Nucleus accumbens (tissue), 56 donors: ENCODE data around the gene LIX1L.

Source experiments
- DNase-seq, 56 donors: peaks; one replicate each; lab custom pipeline; 2025; lab: John Stamatoyannopoulos, UW

LIX1L gene

DNA sequence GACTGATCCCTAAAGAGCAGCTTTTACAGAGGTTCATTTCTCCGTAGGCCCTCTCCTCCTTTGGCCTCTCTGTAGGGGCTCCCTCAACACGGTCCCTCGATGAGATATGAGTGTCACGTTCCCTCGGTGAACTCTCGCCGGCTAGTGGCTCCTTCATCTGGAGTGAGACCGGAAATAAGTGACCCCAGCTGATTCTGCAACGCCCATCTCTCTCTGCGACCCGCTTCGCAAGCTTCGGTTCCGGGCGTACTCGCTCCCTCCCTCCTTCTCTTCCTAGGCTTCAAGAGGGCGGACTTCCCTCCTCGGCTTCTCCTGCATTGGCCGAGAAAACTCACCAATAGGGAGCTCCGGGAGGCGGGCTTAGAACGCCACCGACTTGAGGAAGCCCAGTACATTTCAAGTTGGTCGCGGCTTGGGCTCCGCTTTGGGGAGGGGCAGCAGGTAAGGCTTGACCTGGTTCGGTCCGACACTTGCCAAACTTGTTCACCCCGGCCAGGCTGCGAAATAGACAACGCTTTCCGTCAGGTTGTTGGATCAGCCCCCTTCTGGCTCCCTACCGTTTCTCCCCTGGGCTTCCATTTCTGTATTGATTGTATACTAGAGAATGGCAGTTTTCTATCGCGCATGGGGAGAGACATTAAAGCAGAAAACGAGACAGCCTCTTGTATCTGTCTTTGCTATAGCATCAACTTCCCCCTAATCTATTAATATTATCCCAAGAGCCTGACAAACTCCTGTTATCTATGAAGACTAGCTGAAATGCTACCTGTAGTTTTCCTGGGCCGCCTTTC, 6.7 kb upstream of the LIX1L start, which contains the start of the genes ANKRD34A and POLR3GL:
ANKRD34A (minus strand) TSS at position 248 of the 791 bp plus-strand sequence. CDS start 2,816 bp downstream, outside the sequence.
POLR3GL (plus strand) TSS at position 363 of the 791 bp plus-strand sequence. CDS start 10,176 bp downstream, outside the sequence.
- peak; percentile 54 to 98 (median 93) for DNase-seq

DNA sequence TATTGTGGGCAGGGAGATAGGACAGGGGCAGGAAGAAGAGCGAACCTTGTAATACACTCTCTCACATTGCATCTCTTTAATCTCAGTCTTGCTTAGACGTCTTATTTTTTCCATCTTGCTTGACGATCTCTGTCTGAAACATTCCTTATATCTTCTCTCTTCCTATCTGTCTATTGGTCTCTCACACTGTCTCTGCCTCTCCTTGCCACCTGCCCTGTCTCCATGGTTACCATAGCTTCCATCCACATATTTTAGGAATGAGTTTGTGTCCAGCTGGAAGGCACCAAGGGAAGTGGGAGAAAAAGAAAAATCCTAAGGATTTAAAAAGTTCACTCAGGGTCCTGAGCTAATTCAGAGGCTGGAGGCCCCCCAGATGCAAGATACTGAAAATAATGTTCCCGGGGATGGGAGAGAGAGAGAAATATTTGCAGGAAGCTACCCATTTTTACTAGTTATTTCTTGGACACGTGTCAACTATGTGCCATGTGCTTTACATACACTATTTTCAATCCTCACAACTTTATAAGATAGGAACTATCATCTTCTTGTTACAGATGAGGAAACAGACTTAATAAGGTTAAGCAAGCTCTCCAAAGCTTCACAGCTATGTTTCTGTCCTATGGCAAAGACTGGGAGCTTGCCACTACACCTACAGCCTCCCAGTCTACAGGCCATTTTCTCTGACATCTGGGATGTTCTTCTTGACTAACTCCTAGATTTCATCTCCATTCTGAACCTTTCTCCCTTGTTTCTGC, 5.6 kb upstream of the LIX1L start:
- no peak for DNase-seq

DNA sequence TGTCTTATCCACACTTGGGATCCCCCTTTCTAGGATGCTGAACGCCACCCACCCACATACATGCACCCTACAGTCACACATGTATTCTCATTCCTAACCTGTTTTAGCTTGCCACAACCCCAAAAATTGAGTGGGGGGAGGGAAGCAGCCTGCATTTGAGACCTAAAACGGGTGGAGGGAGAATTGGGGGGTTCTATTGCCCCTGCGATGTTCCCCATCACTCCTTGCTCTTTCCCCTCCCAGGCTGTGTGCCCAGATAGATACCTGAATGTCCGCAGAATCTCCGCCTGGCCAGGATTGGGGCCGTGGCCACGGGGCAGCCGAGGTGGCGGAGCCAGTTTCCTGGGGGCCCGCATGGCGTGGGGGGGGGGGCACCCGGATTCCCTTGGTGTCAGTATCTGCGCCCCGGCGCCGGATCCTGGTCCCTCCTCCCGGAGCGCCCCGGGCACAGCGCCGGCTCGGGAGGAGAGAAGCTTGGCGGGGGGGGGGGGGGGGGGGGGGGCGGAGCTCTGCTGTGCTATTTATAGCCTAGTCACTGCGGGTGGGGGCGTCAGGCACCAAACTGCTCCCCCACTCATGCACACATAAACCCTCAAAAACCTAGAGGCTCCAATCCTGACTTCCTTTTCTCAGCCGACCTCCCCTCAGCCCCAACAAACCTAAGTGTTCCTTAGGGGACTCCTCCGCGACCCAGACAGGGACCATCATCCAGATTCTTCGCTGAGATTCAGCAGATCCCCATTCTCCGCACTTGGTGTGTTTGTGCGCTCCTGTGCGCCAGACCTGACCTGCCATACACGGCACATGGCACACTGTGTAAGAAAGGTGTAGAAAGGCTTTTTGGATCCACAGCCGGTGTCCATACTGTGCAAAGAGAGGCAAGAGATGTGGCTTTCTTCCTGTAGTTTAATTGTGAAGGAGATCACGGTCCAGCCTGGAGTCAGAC, 4.6 kb upstream of the LIX1L start:
- DNase-seq, result peak in 55 of 56 donors; percentile 16 to 88 (median 72)

DNA sequence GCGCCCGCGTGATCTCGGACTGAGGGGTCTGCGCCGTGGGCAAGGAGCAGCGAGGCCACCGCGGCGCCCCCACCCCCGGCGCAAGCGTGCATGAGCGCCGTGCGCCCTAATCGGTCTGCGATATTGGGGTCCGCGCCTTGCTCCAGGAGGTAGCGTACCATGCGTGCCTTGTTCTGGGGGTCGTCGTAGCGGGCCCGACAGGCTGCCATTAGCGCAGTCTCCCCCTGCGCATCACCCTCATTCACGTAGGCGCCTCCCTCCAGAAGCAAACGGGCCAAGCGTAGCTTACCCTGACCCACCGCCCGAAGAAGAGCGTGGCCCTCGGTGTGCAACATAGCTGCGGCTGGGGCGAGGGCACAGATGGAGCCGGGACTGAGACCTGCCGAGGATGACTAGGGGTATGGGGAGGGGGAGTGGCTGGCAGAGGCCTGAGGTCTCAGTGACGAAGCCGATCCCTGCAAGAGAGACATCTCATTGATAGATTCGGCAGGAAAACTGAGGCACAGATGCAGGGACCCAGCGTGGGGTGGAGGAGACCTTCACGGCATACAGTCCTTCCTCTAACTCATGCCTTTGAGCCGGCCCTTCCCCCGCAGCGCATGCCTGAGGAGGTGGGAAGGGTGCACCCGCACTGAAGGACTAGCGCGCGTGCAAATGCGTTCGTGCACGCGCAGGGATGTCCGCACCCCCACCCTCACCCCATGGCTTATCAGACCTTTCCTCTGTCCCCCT, 3.8 kb upstream of the LIX1L start:
- DNase-seq, result peak in 51 of 56 donors; percentile 14 to 78 (median 43)

DNA sequence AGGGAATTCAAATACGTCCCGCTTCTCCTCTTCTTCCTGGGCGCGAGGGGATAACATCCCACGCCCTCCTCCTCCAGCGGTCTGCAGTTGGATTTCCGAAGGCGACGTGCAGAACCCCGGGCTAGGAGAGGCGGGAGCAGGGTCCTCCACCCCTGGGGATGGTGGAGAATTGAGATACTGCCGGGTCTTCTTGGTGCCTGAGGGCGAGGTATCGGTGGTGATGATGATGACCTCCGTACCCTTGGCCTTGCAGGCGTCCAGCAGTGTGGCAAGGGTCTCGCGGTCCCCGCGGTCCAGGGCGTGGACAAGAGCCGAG, 3.2 kb upstream of the LIX1L start:
- peak in 1 of 56 donors; percentile 28 for DNase-seq

DNA sequence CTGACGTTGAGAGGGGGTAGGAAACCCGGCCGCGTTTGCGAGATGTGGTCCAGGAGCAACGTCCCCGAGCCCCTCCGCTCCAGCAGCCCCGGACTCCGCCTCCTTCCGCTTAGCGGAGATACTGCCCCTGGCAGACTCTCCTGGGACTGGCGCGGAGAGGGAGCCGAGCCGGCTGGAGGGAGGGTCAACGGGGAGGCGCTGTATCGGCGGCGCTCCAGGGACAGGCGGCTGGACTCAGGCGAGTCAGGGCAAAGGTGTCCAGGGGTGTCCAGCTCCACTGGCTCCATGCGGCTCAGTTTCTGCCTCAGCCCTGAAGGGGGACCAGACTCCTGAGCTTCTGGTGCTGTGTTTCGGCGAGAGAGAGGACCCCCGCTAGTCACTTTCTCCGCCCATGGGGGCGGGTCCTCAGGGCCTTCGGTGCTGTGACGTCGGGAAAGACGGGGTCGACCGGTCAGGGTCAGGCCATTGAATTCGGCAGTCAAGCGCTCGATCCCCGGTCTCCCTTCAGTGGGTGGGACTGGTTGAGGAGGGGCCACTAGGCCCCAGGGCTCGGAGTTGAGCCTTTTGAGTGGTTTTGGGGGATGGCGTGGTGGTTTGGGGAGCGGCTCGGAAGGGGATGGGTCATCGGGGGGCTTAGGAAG, 2.8 kb upstream of the LIX1L start:
- DNase-seq, result peak in 51 of 56 donors; percentile 15 to 81 (median 65)

DNA sequence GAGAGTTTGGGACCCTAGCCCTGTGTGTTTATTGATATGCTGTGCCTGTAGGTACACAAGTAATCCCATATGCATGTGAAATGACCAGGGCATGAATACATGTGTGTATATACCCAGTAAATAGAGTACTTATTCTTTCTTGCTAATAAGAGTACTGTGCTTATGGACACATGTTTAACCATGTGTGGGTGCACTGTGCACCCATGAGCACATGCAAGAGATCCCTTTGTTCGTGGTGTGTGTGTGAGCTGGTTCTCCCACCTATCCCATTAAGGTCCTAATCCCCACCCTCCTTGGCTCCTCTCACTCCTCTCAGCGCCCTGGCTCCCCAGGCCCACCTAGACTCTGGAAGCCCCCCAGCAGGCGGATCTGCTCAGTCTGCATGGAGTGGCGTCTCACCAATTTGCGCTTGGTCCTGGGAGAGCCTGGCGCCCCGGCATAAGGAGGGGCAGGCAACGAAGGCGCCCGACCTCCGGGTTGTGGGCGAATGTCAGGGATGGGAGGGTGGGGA, 2.2 kb upstream of the LIX1L start:
- DNase-seq, result peak in 3 of 56 donors; percentile 39 to 60 (median 49)

DNA sequence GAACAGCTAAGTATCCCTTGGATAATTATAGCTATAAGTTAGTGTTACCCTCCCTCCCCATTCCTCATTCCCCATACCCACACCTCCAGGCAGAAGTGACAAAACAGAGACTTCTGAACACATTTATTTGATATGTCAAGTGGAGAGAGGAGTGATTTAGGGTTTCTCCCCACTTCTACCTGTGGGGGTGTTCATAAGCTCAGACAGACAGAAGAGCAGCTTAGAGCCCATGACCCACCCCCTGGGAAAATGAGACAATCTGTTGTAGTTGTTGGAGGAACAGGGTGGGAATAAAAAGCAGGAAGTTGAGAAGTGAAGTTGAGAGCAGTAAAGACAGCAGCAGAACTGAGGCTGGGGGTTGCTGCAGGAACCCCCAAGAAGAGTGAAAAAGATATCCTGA, 1.5 kb upstream of the LIX1L start:
- no peak for DNase-seq

DNA sequence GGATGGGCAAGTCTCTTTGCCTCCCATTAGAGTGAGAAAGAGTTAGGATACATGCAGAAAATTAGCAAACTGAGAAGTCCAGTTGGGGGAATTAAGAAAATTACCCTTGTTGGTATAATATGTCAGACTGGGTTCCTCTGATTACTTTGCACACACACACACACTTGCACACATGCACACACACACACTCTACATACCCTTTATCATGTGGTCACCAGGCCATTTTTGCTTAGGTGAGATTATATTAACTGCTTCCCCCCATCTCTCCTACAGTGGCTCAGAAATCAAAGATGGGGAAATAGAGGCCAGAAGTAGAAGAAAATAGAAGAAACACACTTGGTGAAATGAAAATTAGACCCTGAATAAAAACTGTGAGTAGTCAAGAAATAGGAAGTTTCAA, 917 bp upstream of the LIX1L start:
- DNase-seq, result no peak

DNA sequence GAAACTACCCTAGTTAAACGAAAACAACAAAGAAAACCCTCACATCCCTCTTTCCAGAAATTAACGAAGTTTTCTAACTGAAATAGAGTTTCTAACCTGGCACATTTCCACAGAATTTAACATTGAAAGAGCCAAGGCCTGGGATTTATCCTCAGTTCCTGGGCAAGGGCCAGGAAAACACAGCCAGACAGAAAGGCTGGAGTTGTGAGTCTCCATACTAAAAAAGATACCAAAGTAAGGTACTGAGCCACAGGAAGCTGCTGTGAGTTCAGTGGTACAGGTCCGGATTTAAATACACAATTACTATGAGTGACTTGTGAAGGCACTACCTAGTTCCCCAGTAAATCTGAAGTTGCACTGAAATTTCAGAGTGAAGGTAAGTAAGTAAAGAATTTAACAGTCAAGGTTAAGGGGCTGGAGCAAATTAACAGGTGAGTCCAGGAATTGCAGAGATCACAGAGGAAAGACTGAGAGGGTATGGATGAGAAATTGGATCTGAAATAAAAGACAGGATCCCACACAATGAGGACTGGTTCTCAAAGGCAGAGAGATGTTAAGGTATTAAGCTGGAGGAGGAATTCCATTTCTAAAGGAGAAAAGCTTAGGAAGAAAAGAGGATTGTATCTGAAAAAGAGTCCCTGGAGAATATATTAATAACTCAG, 905 bp downstream of the LIX1L start:
- DNase-seq, result peak in 12 of 56 donors; percentile 1 to 45 (median 10)

DNA sequence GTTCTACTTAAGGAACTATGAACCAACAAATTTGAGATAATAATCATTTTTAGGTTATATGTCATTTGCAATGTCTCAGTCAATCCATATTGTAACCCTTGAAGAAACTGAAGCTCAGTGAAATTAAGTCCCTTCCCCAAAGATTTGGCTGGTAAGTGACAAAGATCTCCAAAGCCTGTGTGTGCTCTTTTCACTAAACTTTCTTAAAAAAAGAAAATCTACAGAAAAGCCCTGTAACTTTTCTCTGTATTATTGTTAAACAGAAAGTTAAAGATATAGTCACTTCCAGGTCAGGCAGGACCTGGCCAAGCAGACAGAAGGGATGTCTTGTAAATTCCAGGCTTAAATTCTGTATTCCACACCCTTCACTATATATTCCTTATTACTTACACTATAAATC, 1.5 kb downstream of the LIX1L start:
- DNase-seq, result no peak

DNA sequence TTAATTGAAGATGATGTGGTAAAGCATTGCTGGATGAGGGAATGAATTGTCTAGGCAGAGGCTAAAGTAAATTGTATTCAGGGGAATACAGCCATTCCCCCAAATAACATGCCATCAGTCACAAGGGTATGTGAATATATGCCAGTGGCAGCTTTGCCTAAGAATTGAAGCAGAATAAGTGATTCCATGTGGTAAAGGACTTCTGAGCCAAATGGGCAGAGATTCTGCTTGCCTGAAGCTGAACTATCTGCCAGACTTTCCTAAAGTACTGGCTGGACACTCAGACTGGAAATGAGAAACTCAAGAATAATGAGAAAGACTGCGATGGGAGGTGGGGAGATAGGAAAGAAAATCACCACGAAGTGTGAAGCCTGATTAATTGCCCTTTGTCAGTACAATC, 2.4 kb downstream of the LIX1L start:
- DNase-seq, result peak in 3 of 56 donors; percentile 3 to 30 (median 5)

DNA sequence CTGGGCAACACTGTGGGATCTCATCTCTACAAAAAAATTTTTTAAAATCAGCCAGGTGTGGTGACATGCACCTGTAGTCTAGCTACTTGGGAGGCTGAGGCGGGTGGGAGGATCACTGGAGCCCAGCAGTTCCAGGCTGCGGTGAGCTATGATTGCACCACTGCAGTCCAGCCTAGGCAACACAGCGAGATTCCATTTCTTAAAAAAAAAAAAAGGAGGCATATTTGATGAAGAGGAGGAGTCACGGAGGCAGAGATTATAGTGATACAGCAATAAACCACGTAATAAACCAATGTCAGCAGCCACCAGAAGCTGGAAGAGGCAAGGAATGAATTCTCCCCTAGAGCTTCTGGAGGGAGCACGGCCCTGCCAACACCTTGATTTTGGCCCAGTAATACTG, 4.0 kb downstream of the LIX1L start:
- DNase-seq, result no peak

DNA sequence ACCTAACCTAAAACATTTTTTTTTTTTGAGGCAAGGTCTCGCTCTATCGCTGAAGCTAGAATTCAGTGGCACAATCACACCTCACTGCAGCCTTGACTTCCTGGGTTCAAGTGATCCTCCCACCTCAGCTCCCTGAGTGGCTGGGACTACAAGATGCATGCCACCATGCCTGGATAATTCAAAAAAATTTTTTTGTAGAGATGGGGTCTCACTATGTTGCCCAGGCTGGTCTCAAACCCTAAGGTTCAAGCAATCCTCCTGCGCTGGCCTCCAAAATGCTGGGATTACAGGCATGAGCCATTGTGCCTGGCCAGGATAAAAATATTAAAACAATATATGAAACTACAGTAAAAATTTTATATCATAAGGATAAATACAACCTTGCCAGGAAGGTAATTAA, 4.9 kb downstream of the LIX1L start:
- no peak for DNase-seq

DNA sequence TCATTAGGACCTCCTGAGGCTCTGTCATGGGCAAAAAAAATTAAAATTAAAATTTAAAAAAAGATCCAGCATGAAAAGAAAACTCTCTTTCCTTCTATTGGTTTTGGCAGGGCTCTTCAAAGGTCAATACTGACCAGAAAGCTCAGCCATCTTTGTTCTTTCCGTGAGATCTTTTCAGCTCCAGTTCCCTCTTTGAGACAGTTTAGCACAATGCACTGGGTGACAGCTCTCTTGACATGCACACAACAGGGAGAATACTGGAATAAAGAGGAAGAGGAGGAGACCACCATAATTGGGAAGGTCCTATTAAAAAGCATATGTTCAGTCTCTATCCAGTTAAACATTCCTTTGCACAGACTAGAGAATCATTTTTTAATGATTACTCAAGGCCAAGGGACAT, 6.3 kb downstream of the LIX1L start:
- no peak for DNase-seq

DNA sequence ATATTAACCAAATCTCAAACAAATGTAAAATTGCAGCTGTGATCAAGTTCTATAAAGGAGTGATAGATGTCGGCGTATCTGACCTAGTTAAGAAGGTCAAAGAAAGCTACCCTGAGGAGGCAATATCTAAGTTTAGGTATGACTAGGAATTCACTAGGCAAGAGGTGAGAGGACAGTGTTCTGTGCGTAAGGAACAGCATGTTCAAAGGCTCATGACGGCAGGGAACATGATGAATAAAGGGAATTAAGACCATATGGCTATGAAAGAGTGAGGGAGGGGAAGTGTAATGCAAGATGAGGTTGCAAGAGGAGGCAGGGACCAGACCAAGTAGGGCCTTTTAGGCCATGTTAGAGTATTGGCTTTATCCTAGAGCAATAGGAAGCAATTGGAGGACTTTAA, 8.6 kb downstream of the LIX1L start:
- no peak for DNase-seq

DNA sequence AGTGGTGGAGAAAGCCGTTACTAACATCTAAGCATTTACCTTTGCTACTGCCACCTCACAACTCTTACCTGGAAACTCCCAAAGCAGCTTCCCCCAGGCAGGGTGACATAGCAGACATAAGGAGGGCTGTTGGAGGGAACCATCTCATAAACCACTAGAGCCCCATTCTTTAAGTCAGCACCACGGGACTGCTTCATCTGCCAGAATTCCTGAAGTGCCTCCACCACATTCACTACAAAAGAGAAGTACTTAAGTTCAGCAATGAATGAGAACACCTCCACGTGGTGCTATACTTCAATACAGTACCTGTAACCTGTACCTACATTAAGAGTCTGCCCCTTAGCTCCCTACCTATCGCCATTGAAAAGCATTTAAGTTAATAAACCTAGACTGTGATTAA, 10.3 kb downstream of the LIX1L start:
- DNase-seq, result no peak

DNA sequence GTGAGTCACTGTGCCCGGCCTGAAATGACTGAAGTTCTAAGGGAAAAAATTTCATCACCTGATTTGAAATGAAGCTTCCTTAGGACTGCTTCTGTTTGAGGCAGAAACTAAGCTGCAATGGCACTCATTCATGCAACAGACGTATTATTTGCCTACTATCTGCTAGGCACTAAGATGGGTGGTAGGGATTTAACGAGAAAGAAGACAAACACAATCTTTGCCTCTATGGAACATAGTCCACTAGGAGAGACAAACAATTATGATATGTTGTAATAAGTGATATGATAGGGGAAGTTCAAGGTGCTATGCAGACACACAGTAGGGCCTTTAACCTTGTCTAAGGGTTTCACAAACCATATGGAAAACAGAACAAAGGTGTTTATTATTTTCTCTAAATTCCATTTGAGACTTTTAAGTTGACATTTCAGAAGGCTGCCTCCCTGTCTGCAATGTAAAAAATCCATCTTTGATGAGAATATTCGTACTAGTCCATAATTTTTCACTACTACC, 11.3 kb downstream of the LIX1L start:
- DNase-seq, result no peak
